Thymus (tissue), 11 donors: ENCODE data around the gene ACHE. TPM values are rescaled to one million over a fixed set of nuclear protein-coding genes. Genes with fewer than 3 reads are reported as not detected.

Source experiments
- DNase-seq, 9 donors: peaks; one replicate each; pipeline ENCODE4 v3.0.0-alpha.2; 2013; ENCODE audit warnings: low spot score in 9 of 9, low read depth in 6 of 9, missing footprints in 1 of 9
- H3K27ac ChIP-seq, 2 donors: one replicate each; pipeline ENCODE4 v1.5.1; 2013; ENCODE audit warnings: control low read depth in 1 of 2, low read depth in 1 of 2, low read length in 1 of 2, mild to moderate bottlenecking in 1 of 2, moderate library complexity in 1 of 2
- H3K27me3 ChIP-seq, 2 donors: one replicate each; pipeline ENCODE4 v1.5.1; 2013; ENCODE audit warnings: low read length in 1 of 2; ENCODE audit not compliant: control insufficient read depth in 2 of 2, insufficient read depth in 1 of 2
- H3K36me3 ChIP-seq, 2 donors: one replicate each; pipeline ENCODE4 v1.5.1; 2013; ENCODE audit warnings: low read length in 1 of 2, mild to moderate bottlenecking in 1 of 2, moderate library complexity in 1 of 2; ENCODE audit not compliant: control insufficient read depth in 2 of 2, insufficient read depth in 2 of 2
- H3K4me1 ChIP-seq, 2 donors: one replicate each; pipeline ENCODE4 v1.5.1; 2013; ENCODE audit warnings: low read length in 2 of 2; ENCODE audit not compliant: control insufficient read depth in 2 of 2, insufficient read depth in 2 of 2
- H3K4me3 ChIP-seq, 2 donors: one replicate each; pipeline ENCODE4 v1.5.1; 2013; ENCODE audit warnings: low read length in 2 of 2, control low read depth in 1 of 2, mild to moderate bottlenecking in 1 of 2
- H3K9me3 ChIP-seq, 2 donors: one replicate each; pipeline ENCODE4 v1.5.1; 2013; ENCODE audit warnings: low read length in 1 of 2, mild to moderate bottlenecking in 1 of 2; ENCODE audit not compliant: control insufficient read depth in 2 of 2, insufficient read depth in 1 of 2
- WGBS: extraction: QIAGEN DNeasy Blood & Tissue Kit; methylation state at CpG from one replicate; pipeline ENCODE4 v1.1.7; 2013; 5-methylcytosine and 5-hydroxymethylcytosine counted together
- polyA plus RNA-seq: library from polyadenylated mRNA; stranded (reverse); fragments of 200-250 nt; gene quantifications from one replicate; pipeline ENCODE4 v1.2.3, GENCODE V29; 2013
- total RNA-seq: library from RNA; stranded (reverse); fragments of 120-200 nt; gene quantifications from one replicate; pipeline ENCODE4 v1.2.4, GENCODE V29; 2013
- donor health status: healthy.

Gene ACHE
- total and polyA plus RNA-seq, 2 donors = 6.9 to 7.9 TPM

DNA sequence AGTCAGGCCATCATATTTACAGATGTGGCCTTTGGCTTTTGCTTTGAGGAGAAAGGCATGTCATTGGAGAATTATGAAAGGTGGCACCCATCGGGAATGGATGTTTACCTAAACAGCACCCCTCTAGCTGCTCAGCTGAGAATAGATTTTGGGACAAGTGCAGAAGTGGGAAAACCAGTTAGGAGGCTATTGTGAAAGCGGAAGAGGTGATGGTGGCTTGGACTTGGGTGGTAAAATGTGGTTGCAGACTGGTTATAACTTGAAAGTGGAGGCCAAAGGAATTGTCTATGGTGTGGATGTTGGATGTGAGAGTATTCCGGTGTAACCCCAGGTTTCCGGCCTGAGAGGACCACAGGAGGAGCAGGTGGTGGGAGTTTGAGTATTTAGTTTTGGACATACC lies 48.3 kb downstream of the ACHE start:
- Histone ChIP-seq H3K27ac (no peak overlapping the region), H3K4me1 (peaks cover 3 to 6% of the 10 kb centered on the region in 2 donors), H3K27me3 (no peaks in the 10 kb centered on the region), H3K36me3 (no peaks in the 10 kb centered on the region), H3K9me3 (no peaks in the 10 kb centered on the region), H3K4me3 (no peak overlapping the region)
- no peak for DNase-seq
- 98% methylated on average over 4 of the region's 4 CpGs for WGBS

DNA sequence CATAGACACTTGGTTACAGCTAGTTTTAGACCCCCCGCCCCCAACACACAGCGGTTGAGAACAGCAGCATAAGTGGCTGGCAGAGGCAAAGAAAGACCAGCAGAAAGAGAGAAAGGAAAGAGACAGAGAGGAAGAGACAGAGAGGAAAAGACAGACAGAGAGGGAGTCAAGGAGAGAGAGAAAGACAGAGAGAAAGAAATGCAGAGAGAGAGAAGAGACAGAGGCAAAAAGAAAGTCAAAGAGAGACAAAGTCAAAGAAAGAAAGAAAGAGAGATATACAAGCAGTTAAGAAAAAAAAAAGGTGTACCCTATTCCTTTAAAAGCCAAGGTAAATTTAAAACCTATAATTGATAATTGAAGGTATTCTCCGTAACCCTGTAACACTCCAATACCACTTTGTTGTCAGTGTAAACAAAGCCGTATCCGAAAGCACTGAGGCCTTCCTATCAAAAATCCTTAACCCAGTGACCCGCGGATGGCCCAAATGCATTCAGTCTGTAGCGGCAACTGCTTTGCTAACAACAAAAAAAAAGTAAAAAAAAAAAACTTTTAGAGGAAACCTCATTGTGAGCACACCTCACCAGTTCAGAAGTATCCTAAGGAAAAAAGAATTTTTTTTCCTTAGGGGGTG lies 55.1 kb downstream of the ACHE start:
- Histone ChIP-seq H3K27me3 (no peaks in the 10 kb centered on the region), H3K36me3 (no peaks in the 10 kb centered on the region), H3K27ac (no peak overlapping the region), H3K4me3 (no peak overlapping the region), H3K4me1 (peaks cover 8 to 18% of the 10 kb centered on the region in 2 donors), H3K9me3 (no peaks in the 10 kb centered on the region)
- WGBS = 97% methylated on average over 8 of the region's 8 CpGs
- no peak for DNase-seq

Other genes with a start within 250 kb of the ACHE start
- gene ACTL6B, start 239.4 kb downstream of the ACHE start, total RNA-seq = 0.05 TPM
- 0.18 TPM for gene ACTL6B, start 239.4 kb downstream of the ACHE start, polyA plus RNA-seq
- gene GNB2, start 222.1 kb downstream of the ACHE start, total RNA-seq = 45.8 TPM
- 130 TPM for gene GNB2, start 222.1 kb downstream of the ACHE start, polyA plus RNA-seq
- 13.8 TPM for gene GIGYF1, start 201.6 kb downstream of the ACHE start, total RNA-seq
- 60.1 TPM for gene GIGYF1, start 201.6 kb downstream of the ACHE start, polyA plus RNA-seq
- gene POP7, start 189.8 kb downstream of the ACHE start, total RNA-seq = 35.4 TPM
- 31.2 TPM for gene POP7, start 189.8 kb downstream of the ACHE start, polyA plus RNA-seq
- 0.09 TPM for gene EPO, start 175.4 kb downstream of the ACHE start, total RNA-seq
- 1.0 TPM for gene EPO, start 175.4 kb downstream of the ACHE start, polyA plus RNA-seq
- gene ZAN, start 162.3 kb downstream of the ACHE start, total RNA-seq = 0.19 TPM
- gene ZAN, start 162.3 kb downstream of the ACHE start, polyA plus RNA-seq = 0.02 TPM
- 7.3 TPM for gene EPHB4, start 68.4 kb downstream of the ACHE start, total RNA-seq
- 9.6 TPM for gene EPHB4, start 68.4 kb downstream of the ACHE start, polyA plus RNA-seq
- 7.5 TPM for gene SLC12A9, start 43.2 kb downstream of the ACHE start, total RNA-seq
- gene SLC12A9, start 43.2 kb downstream of the ACHE start, polyA plus RNA-seq = 48.0 TPM
- 22.2 TPM for gene TRIP6, start 28.5 kb downstream of the ACHE start, total RNA-seq
- gene TRIP6, start 28.5 kb downstream of the ACHE start, polyA plus RNA-seq = 26.1 TPM
- gene SRRT, start 20.8 kb downstream of the ACHE start, total RNA-seq = 74.2 TPM
- 120 TPM for gene SRRT, start 20.8 kb downstream of the ACHE start, polyA plus RNA-seq
- 2.7 TPM for gene UFSP1, start 6.2 kb downstream of the ACHE start, total RNA-seq
- 3.6 TPM for gene UFSP1, start 6.2 kb downstream of the ACHE start, polyA plus RNA-seq
- 1.4 TPM for gene MUC3A, start 53.6 kb upstream of the ACHE start, total RNA-seq
- gene MUC3A, start 53.6 kb upstream of the ACHE start, polyA plus RNA-seq = 2.3 TPM
- 0.57 TPM for gene MUC12, start 73.7 kb upstream of the ACHE start, total RNA-seq
- gene MUC12, start 73.7 kb upstream of the ACHE start, polyA plus RNA-seq = 1.4 TPM
- under 0.01 TPM for gene MUC17, start 124.2 kb upstream of the ACHE start, total RNA-seq
- under 0.01 TPM for gene MUC17, start 124.2 kb upstream of the ACHE start, polyA plus RNA-seq
- 6.9 TPM for gene TRIM56, start 189.6 kb upstream of the ACHE start, total RNA-seq
- gene TRIM56, start 189.6 kb upstream of the ACHE start, polyA plus RNA-seq = 12.8 TPM
- gene SERPINE1, start 231.2 kb upstream of the ACHE start, total RNA-seq = 2.1 TPM
- 7.3 TPM for gene SERPINE1, start 231.2 kb upstream of the ACHE start, polyA plus RNA-seq